Kidney (tissue), 14 donors: Measurements from ENCODE around the gene CPM. TPM values are rescaled to one million over a fixed set of nuclear protein-coding genes. Genes with fewer than 3 reads are reported as not detected.

Experiments used
- DNase-seq, 5 donors: peaks; one replicate each; pipeline ENCODE4 v3.0.0-alpha.2; 2013 to 2020
- FAIRE-seq: peaks from 2 replicates; lab custom pipeline; 2012; peaks lifted over from hg19 to GRCh38; lab: Jason Lieb, UNC
- H3K27ac ChIP-seq, 2 donors: one replicate each; pipeline ENCODE4 v1.7.0; 2013; ENCODE audit warnings: low read depth in 2 of 2, low read length in 2 of 2, inconsistent platforms in 1 of 2
- H3K27me3 ChIP-seq: one replicate; pipeline ENCODE4 v1.7.1; 2013; ENCODE audit warnings: low read length, inconsistent platforms; ENCODE audit not compliant: control insufficient read depth, insufficient read depth
- H3K36me3 ChIP-seq, 3 donors: one replicate each; pipeline versions ENCODE4 v1.7.0 to v1.7.1; 2013; ENCODE audit warnings: low read length in 3 of 3, control low read depth in 1 of 3, inconsistent platforms in 1 of 3; ENCODE audit not compliant: insufficient read depth in 3 of 3, control insufficient read depth in 2 of 3
- H3K4me1 ChIP-seq, 3 donors: one replicate each; pipeline versions ENCODE4 v1.7.0 to v1.7.1; 2013; ENCODE audit warnings: low read length in 3 of 3, inconsistent platforms in 1 of 3, low read depth in 1 of 3; ENCODE audit not compliant: control insufficient read depth in 2 of 3, insufficient read depth in 2 of 3
- H3K4me3 ChIP-seq, 3 donors: one replicate each; pipeline versions ENCODE4 v1.7.0 to v1.8.1; 2013; ENCODE audit warnings: low read length in 3 of 3, control low read depth in 1 of 3, inconsistent platforms in 1 of 3
- H3K9ac ChIP-seq, 3 donors: one replicate each; pipeline versions ENCODE4 v1.7.0 to v1.7.1; 2013; ENCODE audit warnings: low read length in 3 of 3, control low read depth in 1 of 3, inconsistent platforms in 1 of 3
- H3K9me3 ChIP-seq, 3 donors: one replicate each; pipeline versions ENCODE4 v1.7.0 to v1.7.1; 2013; ENCODE audit warnings: low read length in 3 of 3, control low read depth in 1 of 3, inconsistent platforms in 1 of 3; ENCODE audit not compliant: control insufficient read depth in 2 of 3, insufficient read depth in 1 of 3
- CTCF ChIP-seq: IDR thresholded peaks from 3 replicates; pipeline ENCODE4 v1.5.1; 2012; ENCODE audit warnings: mild to moderate bottlenecking, moderate library complexity, borderline replicate concordance; ENCODE audit not compliant: insufficient read depth; ENCODE audit errors: extremely low read depth
- intact Hi-C: fragments of 100-400 bp; cut with DNase I; formaldehyde crosslinking; loops from one replicate; pipeline ENCODE4 v1.11.1; 2022
- polyA plus RNA-seq: library from polyadenylated mRNA; stranded (reverse); fragments of 350-450 nt; fragmentation: Illumina TruSeq; extraction: RNeasy Lipid Tissue Mini Kit (QIAGEN cat#74804); gene quantifications from one replicate; pipeline ENCODE4 v1.2.3, GENCODE V29; 2014; ENCODE audit warnings: low read depth, low replicate concordance; ENCODE audit not compliant: insufficient read depth
- total RNA-seq: library from RNA; stranded (reverse); fragmentation: NEBNext Ultra II Directional; extraction: Animal tissue kit (Norgen Biotek cat#: 25700); gene quantifications from one replicate; pipeline ENCODE4 v1.2.1, GENCODE V29; 2021
- donor health status: control.
- donor health status: control.
- donor health status: control.
- donor health status: control.
- donor health status: control.
- donor health status: DM: yes; HTN: yes; CAD: no.
- donor health status: Normal renal cell carcinoma (clear cell type).

CPM gene
- total and polyA plus RNA-seq, 2 donors from 2014 or later, result 35.7 to 144 TPM

- intact Hi-C loops, result no loop called here
Observed at GRCh38 chr12:68878846-68879245, 54.1 kb downstream of the CPM start.

GRCh38 chr12:68878283-68878682 is 54.7 kb downstream of the CPM start:
- intact Hi-C loops, result no loop called here
- FAIRE-seq, result no peak
- Histone ChIP-seq H3K27ac (no peak overlapping the region), H3K27me3 (no peaks in the 10 kb centered on the region), H3K4me1 (no peaks in the 10 kb centered on the region), H3K9me3 (no peaks in the 10 kb centered on the region), H3K36me3 (peaks cover 0 to 5% (median 3%) of the 10 kb centered on the region in 3 donors), H3K9ac (no peak overlapping the region), H3K4me3 (no peak overlapping the region)
- no peak for TF ChIP-seq CTCF
- no peak for DNase-seq

More at GRCh38 chr12:68878846-68879245, 54.1 kb downstream of the CPM start:
- Histone ChIP-seq H3K9me3 (no peaks in the 10 kb centered on the region), H3K4me3 (no peak overlapping the region), H3K36me3 (peaks cover 0 to 6% (median 5%) of the 10 kb centered on the region in 3 donors), H3K4me1 (no peaks in the 10 kb centered on the region), H3K27me3 (no peaks in the 10 kb centered on the region), H3K9ac (no peak overlapping the region), H3K27ac (no peak overlapping the region)
- no peak for DNase-seq
- no peak for TF ChIP-seq CTCF
- FAIRE-seq, result no peak

- Histone ChIP-seq H3K27me3 (no peaks in the 10 kb centered on the region), H3K4me3 (no peak overlapping the region), H3K4me1 (no peaks in the 10 kb centered on the region), H3K9me3 (no peaks in the 10 kb centered on the region), H3K9ac (no peak overlapping the region), H3K27ac (no peak overlapping the region), H3K36me3 (peaks cover 0 to 5% (median 0%) of the 10 kb centered on the region in 3 donors)
- TF ChIP-seq CTCF, result no peak
- FAIRE-seq (no peak), DNase-seq (no peak)
- intact Hi-C loops, result no loop called here
Observed at GRCh38 chr12:68877583-68877982, 55.4 kb downstream of the CPM start.

- Histone ChIP-seq H3K9ac (no peak overlapping the region), H3K4me3 (no peak overlapping the region), H3K27me3 (no peaks in the 10 kb centered on the region), H3K36me3 (peaks cover 0 to 3% (median under 1%) of the 10 kb centered on the region in 3 donors), H3K9me3 (no peaks in the 10 kb centered on the region), H3K27ac (no peak overlapping the region), H3K4me1 (no peaks in the 10 kb centered on the region)
- intact Hi-C loops, result no loop called here
- FAIRE-seq, result no peak
- TF ChIP-seq CTCF, result no peak
- no peak for DNase-seq
Observed at GRCh38 chr12:68876461-68876860, 56.5 kb downstream of the CPM start.
